ENCODE data around the gene IP6K2.
A peak's percentile ranks its signal among the peaks of the same experiment; 100 is the strongest.

Gene IP6K2

DNA sequence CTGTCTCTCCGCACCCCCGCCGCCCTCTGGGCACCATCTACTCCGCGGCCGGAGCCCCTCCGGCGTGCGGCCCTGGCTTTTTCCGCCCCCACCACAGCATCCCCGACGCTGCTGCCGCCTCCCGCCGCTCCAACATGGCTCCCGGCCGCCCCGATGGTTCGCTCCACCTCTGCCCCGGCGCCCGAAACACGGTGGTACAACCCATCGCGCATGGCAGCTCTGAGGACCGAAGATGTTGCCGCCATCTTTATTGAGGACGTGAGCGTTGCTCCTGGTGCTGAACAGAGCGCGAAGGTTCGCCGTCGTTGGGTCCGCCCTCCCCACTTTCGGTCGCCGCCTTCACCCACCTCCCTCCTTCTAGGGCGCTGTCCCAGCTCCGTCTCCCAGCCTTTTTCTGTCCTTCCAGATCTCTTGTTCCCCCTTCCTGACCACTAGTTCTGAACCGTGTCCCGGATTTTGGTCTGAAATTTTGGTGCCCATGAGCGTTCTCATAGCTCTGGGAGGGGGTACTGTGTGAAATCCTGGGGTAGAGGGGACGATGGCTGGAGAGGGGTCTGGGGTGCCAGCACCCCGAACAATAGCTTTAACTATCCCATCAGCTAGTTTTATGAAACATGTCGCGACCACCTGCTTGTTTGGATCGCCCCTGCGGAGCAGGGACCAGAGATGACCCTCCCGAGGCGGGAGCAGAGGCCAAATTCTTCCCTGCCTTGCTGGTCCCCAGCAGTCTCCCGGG, 54.1 kb downstream of the IP6K2 start, which contains the start of gene CELSR3:
TSS of gene CELSR3 (minus strand) at position 134 of the 736 bp plus-strand sequence. CDS start 252 bp downstream, outside the sequence.
- peak; percentile 90 for DNase-seq

- no peak for DNase-seq
These were observed 54.8 kb downstream of the IP6K2 start for GRCh38 chr3:48662145-48662752.

- DNase-seq = peak; percentile 61
These were observed 55.4 kb downstream of the IP6K2 start for GRCh38 chr3:48661501-48662144.

- no peak for DNase-seq
These were observed 56.1 kb downstream of the IP6K2 start for GRCh38 chr3:48660800-48661400.

- peak; percentile 33 for DNase-seq
These were observed 60.2 kb downstream of the IP6K2 start for GRCh38 chr3:48656841-48657281.

- peak; percentile 87 for DNase-seq
These were observed 60.8 kb downstream of the IP6K2 start for GRCh38 chr3:48656061-48656840.

DNA sequence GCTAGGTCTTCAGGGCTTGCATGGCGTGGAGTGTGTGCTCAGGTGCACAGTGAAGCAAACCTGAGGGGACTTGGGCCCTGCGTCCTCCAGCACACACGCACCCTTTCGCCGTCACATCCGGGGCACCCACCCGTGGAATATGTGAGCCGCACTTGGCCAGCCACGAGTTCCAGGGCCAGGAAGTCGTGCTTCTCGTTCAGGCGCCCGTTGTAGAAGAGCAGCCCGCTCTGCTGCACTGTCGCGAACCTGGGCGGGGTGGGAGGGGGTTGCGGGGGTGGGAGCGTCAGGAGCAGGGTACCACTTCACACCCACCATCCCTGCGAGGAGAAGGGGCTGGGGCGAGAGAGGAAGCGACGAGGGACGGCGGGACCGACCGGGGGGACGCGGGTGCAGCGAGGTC, 61.4 kb downstream of the IP6K2 start:
- DNase-seq = peak; percentile 44

DNA sequence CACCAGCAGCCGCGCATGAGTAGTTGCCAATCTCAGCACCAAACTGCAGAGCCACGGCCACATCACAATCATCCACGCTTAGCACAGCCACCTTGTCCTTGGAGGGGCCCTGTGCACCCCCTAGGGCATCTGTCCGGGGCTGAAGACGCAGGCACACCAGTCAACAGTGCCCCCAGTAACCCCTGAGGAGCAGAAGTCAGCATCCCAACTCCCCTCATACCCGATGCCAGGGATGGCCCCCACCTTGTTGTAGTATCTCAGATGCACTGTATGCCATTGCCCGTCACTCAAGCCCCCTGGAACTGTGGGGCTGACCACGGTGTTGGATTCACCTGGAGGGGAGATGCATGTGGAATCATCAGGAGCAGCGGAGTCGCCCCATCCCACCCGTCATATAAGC, 62.0 kb downstream of the IP6K2 start:
- DNase-seq = no peak

GRCh38 chr3:48652923-48653715, 63.9 kb downstream of the IP6K2 start:
- DNase-seq = no peak

- no peak for DNase-seq
These were observed 65.2 kb downstream of the IP6K2 start for GRCh38 chr3:48651771-48652170.

DNA sequence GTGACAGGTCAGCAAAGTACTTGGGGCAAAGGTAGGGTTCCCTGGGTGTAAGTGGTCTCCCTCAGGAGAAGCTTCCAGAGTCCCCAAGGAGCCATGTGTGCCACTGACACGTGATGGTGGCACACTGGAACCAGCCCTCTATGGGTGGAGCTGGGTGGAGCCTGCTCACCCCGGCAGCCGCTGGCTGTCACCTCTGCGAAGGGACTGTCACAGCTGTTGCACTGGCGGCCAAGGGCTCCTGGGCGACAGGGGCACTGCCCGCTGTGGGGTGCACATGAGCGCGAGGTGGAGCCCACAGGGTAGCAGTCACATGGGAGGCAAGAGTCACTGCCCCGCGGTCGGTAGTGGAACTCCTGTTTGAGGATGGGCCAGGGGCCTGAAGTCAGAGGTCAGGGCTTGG, 66.3 kb downstream of the IP6K2 start:
- DNase-seq = no peak

DNA sequence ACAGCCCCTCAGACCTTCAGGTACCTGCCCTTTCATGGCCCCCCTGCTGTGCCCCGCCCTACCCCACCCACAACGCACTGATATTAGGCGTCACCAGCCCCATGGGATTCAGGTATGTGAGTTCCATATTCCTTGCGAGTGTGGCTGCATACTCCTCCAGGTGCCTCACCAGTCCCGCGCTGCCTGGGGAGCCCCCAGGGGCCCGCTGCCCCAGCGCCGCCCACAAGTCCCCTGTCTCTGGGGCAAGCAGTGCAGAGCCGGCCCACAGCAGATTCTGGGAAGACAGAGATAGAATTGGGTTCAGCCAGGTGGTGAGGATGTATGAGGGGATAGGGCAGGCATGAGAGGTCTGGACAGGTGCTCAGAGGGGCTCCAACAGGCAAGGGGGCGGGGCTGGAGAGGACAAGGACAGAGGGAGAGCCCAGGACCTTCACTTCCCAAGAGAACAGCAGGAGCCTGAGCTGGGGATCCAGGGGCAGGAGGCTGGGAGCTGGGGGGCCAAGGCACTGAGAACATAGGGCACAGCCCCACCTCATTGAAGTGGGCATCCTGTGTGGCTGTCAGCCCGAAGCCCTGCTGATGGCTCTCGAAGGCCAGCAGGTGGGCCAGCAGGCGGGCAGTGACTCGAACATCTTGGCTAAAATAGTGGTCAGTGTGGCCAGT, 68.7 kb downstream of the IP6K2 start:
- DNase-seq = no peak

DNA sequence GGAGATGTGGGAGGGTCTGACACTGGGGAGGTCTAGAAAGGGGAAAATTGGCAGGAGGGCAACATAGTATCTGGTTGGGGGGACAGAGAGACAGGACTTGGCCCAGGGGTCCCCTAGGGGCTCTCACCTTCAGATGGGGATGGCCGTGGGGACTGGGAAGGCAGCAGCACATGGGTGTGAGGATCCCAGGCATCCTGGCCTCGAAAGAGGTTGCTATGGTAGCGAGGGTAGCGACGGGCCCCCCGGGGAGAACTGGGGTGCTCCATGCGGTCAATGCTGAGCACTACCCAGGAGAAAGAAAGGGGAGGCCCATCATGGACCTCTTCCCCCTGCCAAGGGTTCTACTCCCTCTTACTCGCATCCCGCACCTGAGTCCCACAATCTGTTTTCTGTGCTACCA, 69.3 kb downstream of the IP6K2 start:
- DNase-seq = no peak

DNA sequence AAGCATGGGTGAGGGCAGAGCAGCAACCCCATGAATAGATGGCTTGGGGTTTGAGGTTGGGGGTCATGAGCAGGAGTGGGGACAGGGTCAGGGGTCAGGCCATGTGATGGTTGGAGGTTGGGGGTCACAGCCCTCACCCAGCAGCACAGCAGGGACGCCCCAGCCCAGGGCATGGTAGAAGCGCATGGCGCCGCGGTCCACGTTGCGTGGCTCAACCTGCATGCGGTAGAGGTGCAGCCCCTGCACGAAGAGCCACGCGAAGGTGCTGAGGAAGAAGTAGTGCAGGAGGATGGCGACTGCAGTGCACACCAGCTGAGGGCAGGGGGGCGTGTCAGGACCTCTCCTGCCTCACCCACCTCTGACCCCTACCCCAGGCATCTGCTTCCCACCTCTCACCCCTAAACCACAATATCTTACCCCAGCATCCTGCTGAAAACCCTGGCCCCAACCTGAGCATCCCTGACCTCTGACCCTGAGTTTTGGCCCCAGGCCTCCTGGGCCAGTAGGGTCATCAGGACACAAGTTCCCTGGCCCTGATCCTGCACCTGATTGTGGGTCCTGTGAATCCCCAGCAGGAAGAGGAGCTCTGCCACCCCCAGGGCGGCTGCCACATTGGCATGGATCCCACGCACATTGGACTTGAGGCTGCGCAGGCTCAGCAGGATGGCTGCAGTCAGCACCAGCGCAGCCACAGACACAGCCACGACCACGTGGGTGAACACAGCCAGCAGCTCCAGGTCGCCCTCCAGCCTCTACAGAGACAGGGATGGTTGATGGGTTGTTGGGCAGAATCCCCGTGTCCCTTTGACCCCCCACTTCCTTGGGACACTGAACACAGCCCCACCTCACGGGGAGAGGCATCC, 71.9 kb downstream of the IP6K2 start:
- DNase-seq = no peak

- DNase-seq = no peak
These were observed 74.4 kb downstream of the IP6K2 start for GRCh38 chr3:48642605-48643004.

GRCh38 chr3:48641396-48641795, 75.6 kb downstream of the IP6K2 start:
- DNase-seq = no peak

GRCh38 chr3:48639944-48640606, 76.9 kb downstream of the IP6K2 start:
- no peak for DNase-seq

All from activated CD4-positive, alpha-beta T cell treated with anti-CD3 and anti-CD28 coated beads, Interleukin-2, amount 50 U/mL, for 16 hours (primary cell).